Eye (tissue), 1 donor: ENCODE measurements around the gene TNFRSF9.

Source experiments
- DNase-seq: peaks from one replicate; pipeline ENCODE4 v3.0.0-alpha.2; 2015

Gene TNFRSF9

DNA sequence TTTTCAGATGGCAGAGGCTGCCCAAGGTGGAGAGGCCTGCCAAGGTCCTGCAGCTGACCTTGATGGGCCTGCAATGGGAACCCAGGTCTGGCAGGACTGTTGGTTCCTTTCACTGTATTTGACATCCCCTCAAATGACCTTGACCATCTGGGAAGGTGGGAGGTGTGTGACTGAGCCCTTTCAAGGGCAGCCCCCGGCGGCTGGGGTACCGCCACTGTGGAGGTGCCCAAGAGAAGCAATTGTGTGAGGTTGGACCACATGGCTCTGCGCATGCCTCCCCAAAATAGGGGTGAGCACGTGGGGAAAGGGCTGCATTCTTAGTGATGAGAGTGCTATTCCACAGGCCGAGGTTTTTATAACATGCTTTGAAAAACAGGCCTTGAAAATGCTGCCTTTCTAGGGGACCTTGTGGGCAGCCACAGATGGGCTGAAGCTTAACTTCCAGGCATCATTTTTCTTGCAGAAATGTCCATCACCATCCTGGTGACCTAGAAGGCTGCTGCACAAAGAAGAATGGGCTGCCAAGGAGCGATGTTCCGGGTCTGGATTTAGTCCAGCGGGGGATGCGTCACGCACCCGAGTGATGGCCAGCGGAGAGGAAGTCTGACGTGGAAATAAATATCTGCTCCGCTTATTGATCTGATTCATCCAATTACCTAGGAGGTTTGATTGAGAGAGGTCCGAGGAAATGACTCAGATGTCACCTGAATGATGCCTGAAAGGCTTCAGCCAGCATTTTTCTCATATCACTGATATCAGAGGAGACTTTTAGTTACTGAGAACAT, 71.3 kb downstream of the TNFRSF9 start:
- DNase-seq = peak; percentile 3

- DNase-seq = no peak
These were observed 72.4 kb downstream of the TNFRSF9 start for GRCh38 chr1:7868070-7868780.

DNA sequence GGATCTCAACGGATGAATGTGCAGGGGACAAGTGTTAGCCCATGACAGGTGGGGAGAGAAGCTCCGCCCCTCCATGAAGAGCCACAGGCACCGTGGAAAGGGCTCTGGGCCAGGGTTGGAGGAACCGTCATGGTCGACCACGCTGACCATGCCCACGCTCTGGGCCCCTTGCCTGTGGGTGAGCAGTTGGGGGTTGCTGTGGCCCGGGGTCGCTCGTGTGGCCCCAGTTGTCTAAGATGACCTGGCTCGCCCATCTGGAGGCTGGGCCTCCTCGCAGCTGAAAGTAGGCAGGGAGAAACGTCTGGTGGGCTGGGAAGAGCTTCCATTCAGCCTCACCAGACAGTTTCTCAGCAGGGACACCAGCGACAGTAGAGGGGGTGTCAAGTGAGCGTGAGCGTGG, 74.7 kb downstream of the TNFRSF9 start:
- DNase-seq = no peak
